Dendritic cell treated with granulocyte-macrophage colony-stimulating factor and Interleukin-4, amounts not matched to agents 40 ng/mL and 50 ng/mL, for 4 days (primary cell): Measurements from ENCODE around the gene WDR48.

Source experiments
- H3K27ac Mint-ChIP-seq: one replicate; pipeline ENCODE4 v1.8.0; 2022; ENCODE audit warnings: mild to moderate bottlenecking, mixed read lengths
- H3K27me3 Mint-ChIP-seq: one replicate; pipeline ENCODE4 v1.8.0; 2022; ENCODE audit warnings: mild to moderate bottlenecking, mixed read lengths
- H3K36me3 Mint-ChIP-seq: one replicate; pipeline ENCODE4 v1.8.0; 2022; ENCODE audit warnings: low read depth, mixed read lengths
- H3K4me1 Mint-ChIP-seq: one replicate; pipeline ENCODE4 v1.8.0; 2022; ENCODE audit warnings: low read depth, mixed read lengths
- H3K4me3 Mint-ChIP-seq: one replicate; pipeline ENCODE4 v1.8.0; 2022; ENCODE audit warnings: mild to moderate bottlenecking, moderate library complexity, mixed read lengths
- H3K9me3 Mint-ChIP-seq: one replicate; pipeline ENCODE4 v1.8.0; 2022; ENCODE audit warnings: mixed read lengths
- intact Hi-C: fragments of 100-400 bp; cut with micrococcal nuclease; formaldehyde crosslinking; loops from one replicate; pipeline ENCODE4 v1.15.0; 2022

WDR48 gene

DNA sequence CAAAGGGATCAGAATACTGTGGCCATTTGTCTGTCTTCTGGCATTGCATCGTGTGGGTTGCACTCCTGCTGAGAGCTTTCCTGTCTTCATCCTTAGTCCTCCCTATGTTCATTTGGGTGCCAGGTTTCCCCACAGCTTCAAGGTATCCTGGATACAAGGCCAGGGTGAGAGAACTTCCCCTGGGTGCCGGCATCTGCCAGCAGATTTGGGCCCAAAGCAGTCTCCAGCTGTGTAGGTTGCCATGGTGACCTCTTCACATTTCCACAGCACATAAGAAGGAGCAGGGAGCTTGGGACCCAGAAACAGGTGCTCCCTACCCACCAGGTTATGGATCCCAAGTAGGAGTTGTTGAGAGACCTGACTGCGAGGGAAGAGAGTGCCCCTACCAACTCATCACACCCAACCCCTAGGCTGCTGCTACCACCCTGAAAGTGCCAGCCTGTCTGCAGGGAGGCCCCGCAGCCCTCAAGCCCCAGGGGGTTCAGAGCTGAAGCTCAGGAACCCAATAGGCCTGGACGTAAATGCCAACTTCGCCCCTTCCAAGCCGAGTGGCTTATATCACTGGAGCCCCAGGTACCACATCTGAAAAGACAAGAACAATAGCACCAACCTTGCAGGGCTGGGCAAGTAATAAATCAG lies 75.6 kb downstream of the WDR48 start:
- Mint-ChIP-seq H3K27ac (peak overlapping the region; percentile 18), H3K9me3 (no peaks in the 10 kb centered on the region), H3K4me3 (no peak overlapping the region), H3K27me3 (peaks cover 4% of the 10 kb centered on the region), H3K36me3 (peaks cover 7% of the 10 kb centered on the region), H3K4me1 (peaks cover 45% of the 10 kb centered on the region)
- intact Hi-C loops, result no loop called here

DNA sequence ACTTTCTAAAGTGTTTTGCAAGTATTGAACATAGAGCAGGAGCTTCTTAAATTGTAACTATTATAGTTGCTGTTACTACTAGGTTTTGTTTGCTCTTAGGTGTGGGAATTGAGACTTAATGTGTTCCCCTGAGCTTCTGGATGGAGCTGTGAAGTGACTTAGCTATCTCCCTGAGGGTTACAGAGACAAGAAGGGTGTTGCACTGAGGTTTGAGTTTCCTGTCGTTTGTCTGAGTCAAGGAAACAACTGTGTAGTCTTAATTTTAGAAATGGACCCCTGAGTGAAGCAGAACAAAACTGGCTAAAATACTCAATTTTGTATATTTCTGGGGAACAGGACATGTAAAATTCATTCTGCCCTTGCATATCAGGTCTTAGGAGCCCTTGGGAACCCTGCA lies 76.1 kb downstream of the WDR48 start:
- H3K9me3 Mint-ChIP-seq, result no peaks in the 10 kb centered on the region
- H3K4me3 Mint-ChIP-seq, result no peak overlapping the region
- peaks cover 7% of the 10 kb centered on the region for H3K36me3 Mint-ChIP-seq
- H3K27me3 Mint-ChIP-seq, result peaks cover 3% of the 10 kb centered on the region
- H3K27ac Mint-ChIP-seq, result peak overlapping the region; percentile 18
- H3K4me1 Mint-ChIP-seq, result peaks cover 42% of the 10 kb centered on the region
- intact Hi-C loops, result no loop called here

DNA sequence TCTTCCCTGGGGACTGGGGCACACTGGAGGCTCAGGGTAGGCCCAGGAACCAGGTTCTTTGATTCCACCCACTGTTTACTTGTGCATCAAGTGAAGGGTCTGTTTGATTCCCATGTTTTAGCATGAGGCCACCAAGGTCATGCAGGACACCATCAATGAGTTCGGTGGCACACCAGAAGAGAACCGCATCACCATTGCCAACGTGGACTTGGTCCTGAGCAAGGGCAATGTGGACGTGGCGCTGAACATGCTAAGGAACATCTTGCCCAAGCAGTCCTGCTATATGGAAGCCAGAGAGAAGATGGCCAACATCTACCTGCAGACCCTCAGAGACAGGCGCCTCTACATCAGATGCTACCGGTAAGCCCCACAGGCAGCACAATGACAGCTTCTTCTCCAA lies 77.1 kb downstream of the WDR48 start:
- H3K27ac Mint-ChIP-seq, result no peak overlapping the region

DNA sequence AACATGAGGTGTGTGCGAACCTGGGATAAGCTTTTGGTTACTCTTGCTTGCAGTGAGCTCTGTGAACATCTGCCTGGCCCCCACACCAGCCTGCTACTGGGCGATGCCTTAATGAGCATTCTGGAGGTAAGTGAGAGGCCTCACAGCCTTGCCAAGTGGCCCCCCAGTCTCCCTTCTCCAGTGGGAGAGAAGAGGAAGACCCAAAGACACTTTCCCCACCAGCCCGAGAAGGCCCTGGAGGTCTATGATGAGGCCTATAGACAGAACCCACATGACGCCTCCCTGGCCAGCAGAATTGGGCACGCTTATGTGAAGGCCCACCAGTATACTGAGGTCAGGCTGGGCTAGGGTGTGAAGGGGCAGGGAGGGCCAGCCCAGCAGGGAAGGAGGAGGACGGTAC lies 78.2 kb downstream of the WDR48 start:
- H3K4me3 Mint-ChIP-seq, result no peak overlapping the region
- peaks cover 40% of the 10 kb centered on the region for H3K4me1 Mint-ChIP-seq
- H3K9me3 Mint-ChIP-seq, result no peaks in the 10 kb centered on the region
- H3K36me3 Mint-ChIP-seq, result peaks cover 7% of the 10 kb centered on the region
- peaks cover 3% of the 10 kb centered on the region for H3K27me3 Mint-ChIP-seq
- no peak overlapping the region for H3K27ac Mint-ChIP-seq
- intact Hi-C loops, result no loop called here

More for the DNA sequence above, 77.1 kb downstream of the WDR48 start:
- no peak overlapping the region for H3K4me3 Mint-ChIP-seq
- H3K9me3 Mint-ChIP-seq, result no peaks in the 10 kb centered on the region
- peaks cover 3% of the 10 kb centered on the region for H3K27me3 Mint-ChIP-seq
- peaks cover 7% of the 10 kb centered on the region for H3K36me3 Mint-ChIP-seq
- intact Hi-C loops, result no loop called here
- peaks cover 42% of the 10 kb centered on the region for H3K4me1 Mint-ChIP-seq

DNA sequence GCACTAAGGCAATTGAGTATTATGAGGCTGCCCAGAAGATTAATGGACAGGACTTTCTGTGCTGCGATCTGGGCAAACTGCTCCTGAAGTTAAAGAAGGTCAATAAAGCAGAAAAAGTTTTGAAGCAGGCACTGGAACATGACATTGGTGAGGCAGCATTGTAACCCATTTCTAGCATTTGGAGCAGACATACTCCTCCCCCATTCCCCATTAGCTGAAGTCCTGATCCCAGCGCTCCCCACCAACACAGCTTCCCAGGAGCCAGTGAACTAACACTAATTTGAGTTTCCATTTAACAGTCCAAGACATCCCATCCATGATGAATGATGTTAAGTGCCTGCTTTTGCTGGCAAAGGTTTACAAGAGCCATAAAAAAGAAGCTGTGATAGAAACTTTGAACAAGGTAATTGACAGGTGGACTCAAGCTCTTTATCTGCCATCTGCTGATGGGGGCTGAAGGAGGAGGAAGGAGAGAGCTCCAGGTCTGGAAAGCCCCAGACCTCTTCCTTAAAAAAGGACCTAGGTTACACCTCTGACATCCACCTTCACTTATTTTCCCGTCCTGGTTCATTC lies 79.0 kb downstream of the WDR48 start:
- intact Hi-C loops, result no loop called here
- Mint-ChIP-seq H3K27ac (no peak overlapping the region), H3K4me1 (peaks cover 33% of the 10 kb centered on the region), H3K36me3 (peaks cover 7% of the 10 kb centered on the region), H3K4me3 (no peak overlapping the region), H3K27me3 (peaks cover 3% of the 10 kb centered on the region), H3K9me3 (no peaks in the 10 kb centered on the region)

- Mint-ChIP-seq H3K27ac (no peak overlapping the region), H3K36me3 (peaks cover 19% of the 10 kb centered on the region), H3K4me3 (no peak overlapping the region), H3K9me3 (no peaks in the 10 kb centered on the region), H3K27me3 (peaks cover 3% of the 10 kb centered on the region), H3K4me1 (peaks cover 23% of the 10 kb centered on the region)
- intact Hi-C loops, result no loop called here
Observed at GRCh38 chr3:39132096-39133092, 80.6 kb downstream of the WDR48 start.

- Mint-ChIP-seq H3K27ac (no peak overlapping the region), H3K27me3 (peaks cover 3% of the 10 kb centered on the region), H3K36me3 (peaks cover 25% of the 10 kb centered on the region), H3K4me1 (peaks cover 25% of the 10 kb centered on the region), H3K9me3 (no peaks in the 10 kb centered on the region), H3K4me3 (no peak overlapping the region)
- intact Hi-C loops, result no loop called here
Observed at GRCh38 chr3:39133093-39133490, 81.3 kb downstream of the WDR48 start.

DNA sequence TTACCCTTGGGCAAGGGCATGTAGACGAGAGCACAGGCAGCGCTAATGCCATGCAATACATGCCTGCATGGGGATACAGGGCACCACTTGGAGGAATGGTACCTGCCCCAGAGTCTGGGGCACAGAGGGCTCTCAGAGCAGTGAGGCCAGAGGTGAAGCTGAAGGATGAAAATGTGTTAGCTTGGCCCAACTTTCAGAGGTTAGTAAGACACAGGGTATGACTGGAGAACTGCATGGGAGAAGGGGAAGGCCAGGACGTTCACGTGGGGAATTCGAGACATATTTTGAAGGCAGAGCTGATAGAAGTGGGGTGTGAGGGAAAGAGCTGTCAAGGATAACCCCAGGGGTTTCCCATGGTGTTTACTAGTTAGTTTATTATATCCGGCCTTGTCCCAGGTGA lies 82.0 kb downstream of the WDR48 start:
- no peaks in the 10 kb centered on the region for H3K27me3 Mint-ChIP-seq
- no peak overlapping the region for H3K27ac Mint-ChIP-seq
- H3K4me1 Mint-ChIP-seq, result peaks cover 31% of the 10 kb centered on the region
- no peaks in the 10 kb centered on the region for H3K9me3 Mint-ChIP-seq
- peaks cover 25% of the 10 kb centered on the region for H3K36me3 Mint-ChIP-seq
- intact Hi-C loops, result no loop called here
- H3K4me3 Mint-ChIP-seq, result no peak overlapping the region

DNA sequence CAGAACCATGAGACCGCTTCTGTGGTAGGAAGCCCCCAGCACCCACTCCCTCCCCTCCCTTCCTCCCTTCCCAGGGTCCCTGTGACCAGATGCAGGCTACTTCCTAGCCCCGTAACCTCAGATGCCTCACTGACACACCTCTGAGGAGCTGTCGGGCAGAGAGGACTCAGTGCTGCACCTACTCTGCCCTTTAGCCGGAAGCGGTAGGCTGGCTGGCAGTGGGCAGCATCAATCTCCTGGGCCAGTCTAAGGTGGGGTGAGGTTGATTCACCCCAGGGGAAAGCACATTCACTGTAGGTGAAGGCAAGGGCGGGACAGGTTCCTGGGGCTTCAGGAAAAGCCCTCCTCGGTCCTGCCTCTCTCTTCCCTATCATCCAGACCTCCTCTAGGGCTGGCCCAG lies 82.5 kb downstream of the WDR48 start:
- peaks cover 36% of the 10 kb centered on the region for H3K4me1 Mint-ChIP-seq
- no peak overlapping the region for H3K4me3 Mint-ChIP-seq
- intact Hi-C loops, result no loop called here
- no peaks in the 10 kb centered on the region for H3K9me3 Mint-ChIP-seq
- no peaks in the 10 kb centered on the region for H3K27me3 Mint-ChIP-seq
- H3K27ac Mint-ChIP-seq, result peak overlapping the region; percentile 11
- peaks cover 25% of the 10 kb centered on the region for H3K36me3 Mint-ChIP-seq

DNA sequence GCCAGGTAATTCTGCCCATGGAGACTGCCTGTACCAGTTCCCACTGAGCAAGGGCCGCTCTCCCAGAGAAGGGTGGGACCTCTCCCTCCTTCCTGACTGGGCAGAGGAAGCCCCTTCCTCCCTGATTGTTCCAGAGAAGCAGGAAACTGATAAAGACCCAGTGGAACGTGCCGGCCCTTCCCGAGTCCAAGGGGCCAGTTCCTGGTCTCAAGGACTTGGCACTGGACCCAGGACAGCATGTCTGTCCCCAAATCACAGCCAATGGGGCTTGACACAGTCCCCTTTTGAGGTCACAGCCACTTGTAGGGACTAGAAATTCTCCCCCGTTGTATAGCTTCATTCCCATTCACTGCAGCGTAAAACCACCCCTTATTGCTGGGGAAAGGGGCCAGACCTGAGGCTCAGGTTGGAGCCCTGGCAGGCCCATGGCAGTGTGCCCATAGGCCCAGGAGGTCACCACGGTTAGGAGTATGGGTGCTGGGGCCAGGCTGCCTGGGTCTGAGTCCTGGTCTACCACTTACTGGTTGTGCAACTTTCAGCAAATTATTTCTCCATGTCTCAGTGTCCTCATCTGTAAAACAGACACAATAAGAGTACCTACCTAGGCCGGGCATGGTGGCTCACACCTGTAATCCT lies 83.5 kb downstream of the WDR48 start:
- H3K4me1 Mint-ChIP-seq, result peaks cover 45% of the 10 kb centered on the region
- H3K27me3 Mint-ChIP-seq, result no peaks in the 10 kb centered on the region
- H3K9me3 Mint-ChIP-seq, result no peaks in the 10 kb centered on the region
- intact Hi-C loops, result no loop called here
- H3K27ac Mint-ChIP-seq, result peak overlapping the region; percentile 11
- H3K4me3 Mint-ChIP-seq, result no peak overlapping the region
- peaks cover 18% of the 10 kb centered on the region for H3K36me3 Mint-ChIP-seq

DNA sequence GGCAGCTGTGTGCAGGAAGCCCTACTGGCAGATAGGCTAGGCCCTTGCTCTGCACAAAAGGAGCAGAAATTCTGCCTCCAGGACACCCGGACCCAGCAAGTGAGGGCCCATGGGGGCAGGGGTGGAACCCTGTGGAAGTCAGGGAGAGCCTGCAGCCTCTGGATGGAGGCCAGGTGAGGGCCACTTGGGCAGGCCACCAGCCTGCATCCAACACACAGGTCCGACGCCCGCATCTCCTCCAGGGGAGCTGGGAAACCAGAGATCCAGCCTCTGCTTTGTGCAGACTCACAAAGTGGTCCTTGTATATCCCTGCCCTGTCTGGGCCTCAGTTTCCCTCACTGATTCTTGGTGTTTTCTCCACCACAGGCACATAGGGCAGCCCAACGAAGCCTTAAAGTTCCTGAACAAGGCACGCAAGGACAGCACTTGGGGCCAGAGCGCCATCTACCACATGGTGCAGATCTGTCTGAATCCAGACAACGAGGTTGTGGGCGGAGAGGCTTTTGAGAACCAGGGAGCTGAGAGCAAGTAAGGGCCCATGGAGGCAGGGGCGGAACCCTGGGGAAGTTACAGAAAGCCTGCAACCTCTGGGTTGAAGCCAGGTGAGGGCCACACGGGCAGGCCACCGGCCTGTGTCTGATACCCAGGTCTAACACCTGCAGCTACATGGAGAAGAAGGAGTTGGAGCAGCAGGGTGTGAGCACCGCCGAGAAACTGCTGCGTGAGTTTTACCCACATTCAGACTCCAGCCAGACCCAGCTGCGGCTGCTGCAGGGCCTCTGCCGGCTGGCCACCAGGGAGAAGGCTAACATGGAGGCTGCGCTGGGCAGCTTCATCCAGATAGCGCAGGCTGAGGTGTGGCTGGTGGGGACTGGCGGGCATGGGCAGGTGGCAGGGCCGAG lies 85.0 kb downstream of the WDR48 start:
- no peaks in the 10 kb centered on the region for H3K9me3 Mint-ChIP-seq
- no peak overlapping the region for H3K4me3 Mint-ChIP-seq
- peaks cover 25% of the 10 kb centered on the region for H3K36me3 Mint-ChIP-seq
- H3K27ac Mint-ChIP-seq, result no peak overlapping the region
- H3K27me3 Mint-ChIP-seq, result no peaks in the 10 kb centered on the region
- H3K4me1 Mint-ChIP-seq, result peaks cover 51% of the 10 kb centered on the region
- intact Hi-C loops, result no loop called here

DNA sequence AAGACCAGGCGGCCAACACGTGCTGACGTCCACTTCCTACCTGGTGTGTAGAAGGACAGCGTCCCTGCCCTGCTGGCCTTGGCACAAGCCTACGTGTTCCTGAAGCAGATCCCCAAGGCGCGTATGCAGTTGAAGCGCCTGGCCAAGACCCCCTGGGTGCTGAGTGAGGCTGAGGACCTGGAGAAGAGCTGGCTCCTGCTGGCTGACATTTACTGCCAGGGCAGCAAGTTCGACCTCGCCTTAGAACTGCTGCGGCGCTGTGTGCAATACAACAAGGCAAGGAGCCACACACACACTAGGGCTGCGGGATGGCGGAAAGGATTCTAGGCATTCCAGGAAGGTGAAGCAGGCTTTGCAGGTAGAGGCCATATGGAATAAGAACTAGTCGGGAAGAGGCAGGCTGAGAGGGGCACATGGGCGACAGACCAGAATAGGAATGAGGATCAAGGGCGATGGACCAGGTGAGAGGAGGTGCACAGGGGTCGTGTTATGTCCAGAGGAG lies 85.7 kb downstream of the WDR48 start:
- H3K9me3 Mint-ChIP-seq, result no peaks in the 10 kb centered on the region
- intact Hi-C loops, result no loop called here
- peaks cover 54% of the 10 kb centered on the region for H3K4me1 Mint-ChIP-seq
- H3K4me3 Mint-ChIP-seq, result no peak overlapping the region
- no peaks in the 10 kb centered on the region for H3K27me3 Mint-ChIP-seq
- no peak overlapping the region for H3K27ac Mint-ChIP-seq
- H3K36me3 Mint-ChIP-seq, result peaks cover 32% of the 10 kb centered on the region
